SH-SY5Y (cell line): ENCODE data around the gene LRCH1.

Experiments used
- GATA2 ChIP-seq: IDR thresholded peaks from 2 replicates; pipeline ENCODE4 v1.6.1; 2011; ENCODE audit warnings: mild to moderate bottlenecking, low read depth, low read length
- GATA3 ChIP-seq: IDR thresholded peaks from 2 replicates; pipeline ENCODE4 v1.6.1; 2011; ENCODE audit warnings: low read depth, mild to moderate bottlenecking, low read length, moderate library complexity

- TF ChIP-seq GATA2 (no peak), GATA3 (no peak)
These were observed 192.1 kb downstream of the LRCH1 start for GRCh38 chr13:46745062-46745461.
